Measurements from ENCODE around the gene RASEF.
A peak's percentile ranks its signal among the peaks of the same experiment; 100 is the strongest.

RASEF gene

GRCh38 chr9:83012922-83013838 is 49.8 kb downstream of the RASEF start:
- no peak for DNase-seq (ENCODE audit: low spot score)

- no peak for DNase-seq (ENCODE audit: low spot score)
These were observed 50.6 kb downstream of the RASEF start for GRCh38 chr9:83012168-83012921.

- DNase-seq (ENCODE audit: low spot score), result no peak
These were observed 51.3 kb downstream of the RASEF start for GRCh38 chr9:83011611-83012010.

- DNase-seq (ENCODE audit: low spot score), result no peak
These were observed 55.2 kb downstream of the RASEF start for GRCh38 chr9:83007521-83008300.

GRCh38 chr9:83006378-83006777 is 56.6 kb downstream of the RASEF start:
- no peak for DNase-seq (ENCODE audit: low spot score)

- no peak for DNase-seq (ENCODE audit: low spot score)
These were observed 57.0 kb downstream of the RASEF start for GRCh38 chr9:83005963-83006362.

GRCh38 chr9:83005361-83005760 is 57.6 kb downstream of the RASEF start:
- no peak for DNase-seq (ENCODE audit: low spot score)

- DNase-seq (ENCODE audit: low spot score), result no peak
These were observed 60.6 kb downstream of the RASEF start for GRCh38 chr9:83002329-83002728.

- no peak for DNase-seq (ENCODE audit: low spot score)
These were observed 62.2 kb downstream of the RASEF start for GRCh38 chr9:83000765-83001164.

- DNase-seq (ENCODE audit: low spot score), result no peak
These were observed 64.5 kb downstream of the RASEF start for GRCh38 chr9:82998409-82998808.

GRCh38 chr9:82997476-82998140 is 65.3 kb downstream of the RASEF start:
- DNase-seq (ENCODE audit: low spot score), result no peak

- no peak for DNase-seq (ENCODE audit: low spot score)
These were observed 66.0 kb downstream of the RASEF start for GRCh38 chr9:82996941-82997340.

- DNase-seq (ENCODE audit: low spot score), result no peak
These were observed 68.9 kb downstream of the RASEF start for GRCh38 chr9:82993856-82994605.

- DNase-seq (ENCODE audit: low spot score), result no peak
These were observed 71.3 kb downstream of the RASEF start for GRCh38 chr9:82991671-82992070.

- peak; percentile 58 for DNase-seq (ENCODE audit: low spot score)
These were observed 73.0 kb downstream of the RASEF start for GRCh38 chr9:82989929-82990328.

GRCh38 chr9:82988488-82988887 is 74.5 kb downstream of the RASEF start:
- no peak for DNase-seq (ENCODE audit: low spot score)

- no peak for DNase-seq (ENCODE audit: low spot score)
These were observed 75.4 kb downstream of the RASEF start for GRCh38 chr9:82987370-82988189.

GRCh38 chr9:82981552-82981951 is 81.4 kb downstream of the RASEF start:
- DNase-seq (ENCODE audit: low spot score), result no peak

GRCh38 chr9:82975176-82975575 is 87.8 kb downstream of the RASEF start:
- DNase-seq (ENCODE audit: low spot score), result no peak

- DNase-seq (ENCODE audit: low spot score), result no peak
These were observed 90.5 kb downstream of the RASEF start for GRCh38 chr9:82972446-82972845.

Measured in kidney capillary endothelial cell (primary cell).